Activated CD4-positive, alpha-beta T cell treated with anti-CD3 and anti-CD28 coated beads for 36 hours (primary cell): ENCODE data around the gene RAD51B. TPM values are rescaled to one million over a fixed set of nuclear protein-coding genes. Genes with fewer than 3 reads are reported as not detected.

Experiments used
- ATAC-seq: fragments of 200-7000 bp; cut with Tn5 transposase; one replicate; pipeline ENCODE4 v1.10.0; 2021; ENCODE audit warnings: mild to moderate bottlenecking, moderate library complexity
- CTCF ChIA-PET: fragments of 350-600 bp; sonication (Branson Sonifier 250); formaldehyde crosslinking; loops from one replicate; lab custom pipeline; 2021; ENCODE audit warnings: antibody characterized with exemption; lab: Charles Lee
- POLR2A ChIA-PET: fragments of 350-600 bp; sonication (Branson Sonifier 250); formaldehyde crosslinking; loops from one replicate; lab custom pipeline; 2021; ENCODE audit warnings: antibody characterized with exemption, inconsistent platforms; lab: Charles Lee
- DNase-seq: peaks from one replicate; pipeline ENCODE4 v3.0.0-alpha.2; 2020
- H3K27ac Mint-ChIP-seq: one replicate; pipeline ENCODE4 v1.8.0; 2021; ENCODE audit warnings: mixed read lengths
- H3K27me3 Mint-ChIP-seq: one replicate; pipeline ENCODE4 v1.8.0; 2021; ENCODE audit warnings: mixed read lengths
- H3K36me3 Mint-ChIP-seq: one replicate; pipeline ENCODE4 v1.8.0; 2021; ENCODE audit warnings: low read depth, mixed read lengths
- H3K4me1 Mint-ChIP-seq: one replicate; pipeline ENCODE4 v1.8.0; 2021; ENCODE audit warnings: mixed read lengths
- H3K4me3 Mint-ChIP-seq: one replicate; pipeline ENCODE4 v1.8.0; 2021; ENCODE audit warnings: mild to moderate bottlenecking, moderate library complexity, mixed read lengths
- H3K9me3 Mint-ChIP-seq: one replicate; pipeline ENCODE4 v1.8.0; 2021; ENCODE audit warnings: low read depth, mixed read lengths
- intact Hi-C, 2 experiments: fragments of 100-400 bp; cut with DNase I in 1 of 2; cut with micrococcal nuclease in 1 of 2; formaldehyde crosslinking; loops; one replicate each; pipeline versions ENCODE4 v1.14.2 to v1.15.1; 2022 to 2024; cut with DNase I, micrococcal nuclease
- total RNA-seq, 2 experiments: library from RNA; stranded (reverse); gene quantifications; one replicate each; pipeline ENCODE4 v1.2.3, GENCODE V29; 2021

Gene RAD51B
- total RNA-seq, 2 experiments from 2014 or later: 26.4 to 39.9 TPM

- Mint-ChIP-seq H3K27me3 (no peaks in the 10 kb centered on the region), H3K4me1 (no peaks in the 10 kb centered on the region), H3K36me3 (no peaks in the 10 kb centered on the region), H3K9me3 (no peaks in the 10 kb centered on the region), H3K4me3 (no peak overlapping the region), H3K27ac (no peak overlapping the region)
- intact Hi-C loops: no loop called here
- ChIA-PET POLR2A (no interaction called here), CTCF (interaction anchor here (0.6 kb wide), 1 partner anchor 270 kb away, joined by 3 read pairs; no protein-coding TSS in a partner anchor)
- DNase-seq (no peak), ATAC-seq (no peak)
Measured at GRCh38 chr14:68191567-68192321, 372.2 kb downstream of the RAD51B start.

- H3K27me3 Mint-ChIP-seq: no peaks in the 10 kb centered on the region
- ChIA-PET POLR2A (no interaction called here), CTCF (no interaction called here)
- H3K4me1 Mint-ChIP-seq: peaks cover 3% of the 10 kb centered on the region
- no peak overlapping the region for H3K4me3 Mint-ChIP-seq
- ATAC-seq (no peak), DNase-seq (no peak)
- H3K27ac Mint-ChIP-seq: no peak overlapping the region
- intact Hi-C loops: no loop called here
- H3K36me3 Mint-ChIP-seq: no peaks in the 10 kb centered on the region
- H3K9me3 Mint-ChIP-seq: no peaks in the 10 kb centered on the region
Measured at GRCh38 chr14:68192935-68193334, 373.4 kb downstream of the RAD51B start.

GRCh38 chr14:68193970-68194681 lies 374.5 kb downstream of the RAD51B start:
- ATAC-seq: no peak
- H3K9me3 Mint-ChIP-seq: no peaks in the 10 kb centered on the region
- no peaks in the 10 kb centered on the region for H3K36me3 Mint-ChIP-seq
- peaks cover 7% of the 10 kb centered on the region for H3K4me1 Mint-ChIP-seq
- no peaks in the 10 kb centered on the region for H3K27me3 Mint-ChIP-seq
- no peak overlapping the region for H3K4me3 Mint-ChIP-seq
- H3K27ac Mint-ChIP-seq: no peak overlapping the region
- DNase-seq: no peak
- ChIA-PET CTCF (interaction anchor here (0.8 to 1.5 kb wide), 2 partner anchors 14 to 650 kb away, joined by 3 read pairs; no protein-coding TSS in a partner anchor), POLR2A (no interaction called here)
- intact Hi-C loops: no loop called here

- no peaks in the 10 kb centered on the region for H3K27me3 Mint-ChIP-seq
- ChIA-PET CTCF (interaction anchor here (1.5 kb wide), 1 partner anchor 13 kb away, joined by 3 read pairs; no protein-coding TSS in a partner anchor), POLR2A (no interaction called here)
- ATAC-seq (no peak), DNase-seq (no peak)
- H3K9me3 Mint-ChIP-seq: no peaks in the 10 kb centered on the region
- H3K4me3 Mint-ChIP-seq: no peak overlapping the region
- peaks cover 16% of the 10 kb centered on the region for H3K4me1 Mint-ChIP-seq
- no peak overlapping the region for H3K27ac Mint-ChIP-seq
- no peaks in the 10 kb centered on the region for H3K36me3 Mint-ChIP-seq
- intact Hi-C loops: no loop called here
Measured at GRCh38 chr14:68195126-68195525, 375.5 kb downstream of the RAD51B start.

GRCh38 chr14:68198713-68199495 lies 379.3 kb downstream of the RAD51B start:
- CTCF ChIA-PET: no interaction called here
- H3K9me3 Mint-ChIP-seq: no peaks in the 10 kb centered on the region

GRCh38 chr14:68199554-68200151 lies 380.1 kb downstream of the RAD51B start:
- H3K27me3 Mint-ChIP-seq: no peaks in the 10 kb centered on the region
- POLR2A ChIA-PET: no interaction called here
- intact Hi-C loops: no loop called here

More at GRCh38 chr14:68198713-68199495, 379.3 kb downstream of the RAD51B start:
- H3K4me1 Mint-ChIP-seq: peaks cover 18% of the 10 kb centered on the region
- no peaks in the 10 kb centered on the region for H3K36me3 Mint-ChIP-seq
- no peak for ATAC-seq
- DNase-seq: no peak
- H3K27me3 Mint-ChIP-seq: no peaks in the 10 kb centered on the region
- POLR2A ChIA-PET: no interaction called here
- no peak overlapping the region for H3K27ac Mint-ChIP-seq
- no peak overlapping the region for H3K4me3 Mint-ChIP-seq
- intact Hi-C loops: no loop called here

GRCh38 chr14:68203871-68204270 lies 384.3 kb downstream of the RAD51B start:
- Mint-ChIP-seq H3K4me3 (no peak overlapping the region), H3K27me3 (no peaks in the 10 kb centered on the region), H3K4me1 (peaks cover 23% of the 10 kb centered on the region), H3K9me3 (no peaks in the 10 kb centered on the region), H3K36me3 (no peaks in the 10 kb centered on the region), H3K27ac (no peak overlapping the region)
- ATAC-seq: no peak
- POLR2A ChIA-PET: no interaction called here
- CTCF ChIA-PET: interaction anchor here (0.6 to 1.2 kb wide), 3 partner anchors 22 to 492 kb away, joined by 3 read pairs; no protein-coding TSS in a partner anchor
- no peak for DNase-seq
- intact Hi-C loops: no loop called here

More at GRCh38 chr14:68199554-68200151, 380.1 kb downstream of the RAD51B start:
- H3K4me1 Mint-ChIP-seq: peaks cover 21% of the 10 kb centered on the region
- no peaks in the 10 kb centered on the region for H3K9me3 Mint-ChIP-seq
- ATAC-seq (no peak), DNase-seq (no peak)
- H3K27ac Mint-ChIP-seq: no peak overlapping the region
- no peak overlapping the region for H3K4me3 Mint-ChIP-seq
- H3K36me3 Mint-ChIP-seq: no peaks in the 10 kb centered on the region
- CTCF ChIA-PET: no interaction called here

GRCh38 chr14:68208218-68208617 lies 388.6 kb downstream of the RAD51B start:
- intact Hi-C loops: no loop called here
- peaks cover 53% of the 10 kb centered on the region for H3K4me1 Mint-ChIP-seq
- H3K27me3 Mint-ChIP-seq: no peaks in the 10 kb centered on the region
- no peak overlapping the region for H3K4me3 Mint-ChIP-seq
- no peak overlapping the region for H3K27ac Mint-ChIP-seq
- H3K9me3 Mint-ChIP-seq: no peaks in the 10 kb centered on the region
- CTCF ChIA-PET: interaction anchor here (1.2 kb wide), 1 partner anchor 14 kb away, joined by 3 read pairs; no protein-coding TSS in a partner anchor
- ATAC-seq: no peak
- no peaks in the 10 kb centered on the region for H3K36me3 Mint-ChIP-seq
- POLR2A ChIA-PET: no interaction called here
- DNase-seq: no peak

GRCh38 chr14:68208626-68209317 lies 389.2 kb downstream of the RAD51B start:
- CTCF ChIA-PET: interaction anchor here (0.6 to 1.2 kb wide), 2 partner anchors 14 to 325 kb away, joined by 3 read pairs; no protein-coding TSS in a partner anchor
- no peaks in the 10 kb centered on the region for H3K27me3 Mint-ChIP-seq
- intact Hi-C loops: no loop called here
- H3K9me3 Mint-ChIP-seq: peaks cover 1% of the 10 kb centered on the region
- DNase-seq (no peak), ATAC-seq (no peak)
- H3K4me1 Mint-ChIP-seq: peaks cover 54% of the 10 kb centered on the region
- H3K4me3 Mint-ChIP-seq: no peak overlapping the region
- no peaks in the 10 kb centered on the region for H3K36me3 Mint-ChIP-seq
- POLR2A ChIA-PET: no interaction called here
- no peak overlapping the region for H3K27ac Mint-ChIP-seq

GRCh38 chr14:68210729-68211299 lies 391.2 kb downstream of the RAD51B start:
- intact Hi-C loops: loop anchor here (1.0 to 2.0 kb wide), 8 partner anchors 21 to 1188 kb away; partner anchors contain the start of genes ERH (in 1 of the 2) and SLC39A9 (in 1 of the 2)

More at GRCh38 chr14:68210729-68211299, 391.2 kb downstream of the RAD51B start:
- Mint-ChIP-seq H3K36me3 (no peaks in the 10 kb centered on the region), H3K4me1 (peaks cover 53% of the 10 kb centered on the region), H3K4me3 (peak overlapping the region; percentile 43), H3K27ac (peak overlapping the region; percentile 84), H3K9me3 (peaks cover 1% of the 10 kb centered on the region), H3K27me3 (no peaks in the 10 kb centered on the region)
- CTCF ChIA-PET: interaction anchor here (0.6 to 1.4 kb wide), 6 partner anchors 18 to 605 kb away, joined by 3 to 12 read pairs (median 3); no protein-coding TSS in a partner anchor
- DNase-seq: peak; percentile 71
- POLR2A ChIA-PET: interaction anchor here (0.5 to 1.7 kb wide), 5 partner anchors 19 to 585 kb away, joined by 3 to 8 read pairs (median 6); partner anchors contain the start of gene ZFP36L1
- peak; percentile 93 for ATAC-seq
